Stomach (tissue), 9 donors: Measurements from ENCODE around the gene TMEM128. TPM values are rescaled to one million over a fixed set of nuclear protein-coding genes. Genes with fewer than 3 reads are reported as not detected.
"Not testable (repeated sequence)": the region's sequence is repeated elsewhere in the genome, so short reads cannot be mapped to it uniquely, and the experiment has no call there.

Experiments used
- DNase-seq, 2 donors: peaks; one replicate each; pipeline versions ENCODE4 v3.0.0 to v3.0.0-alpha.2; 2013 to 2019
- H3K27ac ChIP-seq, 5 donors: fragments of 200-600 bp in 4 of 5; sonication (generic) in 4 of 5; one replicate each; pipeline ENCODE4 v1.5.1; 2013 to 2019; ENCODE audit warnings: mild to moderate bottlenecking in 1 of 5, moderate library complexity in 1 of 5
- H3K27me3 ChIP-seq, 3 donors: fragments of 200-600 bp; sonication (generic); one replicate each; pipeline ENCODE4 v1.5.1; 2017 to 2019; ENCODE audit warnings: mixed run types in 1 of 3
- H3K36me3 ChIP-seq, 4 donors: fragments of 200-600 bp; sonication (generic); 1 replicate in 3 of 4; 2 replicates in 1 of 4; pipeline ENCODE4 v1.5.1; 2016 to 2019
- H3K4me1 ChIP-seq, 4 donors: fragments of 200-600 bp; sonication (generic); one replicate each; pipeline ENCODE4 v1.5.1; 2016 to 2019
- H3K4me3 ChIP-seq, 4 donors: fragments of 200-600 bp; sonication (generic) in 3 of 4; one replicate each; pipeline ENCODE4 v1.5.1; 2016 to 2019; ENCODE audit warnings: mild to moderate bottlenecking in 1 of 4
- H3K9me3 ChIP-seq, 4 donors: fragments of 200-600 bp; sonication (generic); one replicate each; pipeline ENCODE4 v1.5.1; 2016 to 2019
- EP300 ChIP-seq: sonication (generic); formaldehyde crosslinking; IDR thresholded peaks from one replicate; pipeline ENCODE4 v1.6.1; 2017; ENCODE audit warnings: antibody characterized with exemption
- POLR2A ChIP-seq, 4 donors: fragments of 450-650 bp; IDR thresholded peaks; one replicate each; pipeline ENCODE4 v1.6.1; 2016; ENCODE audit warnings: antibody characterized with exemption in 4 of 4, control low read depth in 2 of 4, mild to moderate bottlenecking in 1 of 4, moderate library complexity in 1 of 4
- POLR2AphosphoS5 ChIP-seq, 3 donors: sonication (generic); formaldehyde crosslinking; IDR thresholded peaks; one replicate each; pipeline ENCODE4 v1.6.1; 2016; ENCODE audit warnings: antibody characterized with exemption in 3 of 3
- WGBS, 5 donors: extraction: QIAGEN DNeasy Blood & Tissue Kit in 3 of 5; methylation state at CpG; one replicate each; pipeline versions ENCODE4 v1.1.5 to v1.1.7; 2013 to 2018; 5-methylcytosine and 5-hydroxymethylcytosine counted together
- intact Hi-C: fragments of 100-400 bp; cut with DNase I; formaldehyde crosslinking; loops from one replicate; pipeline ENCODE4 v1.15.1; 2023; ENCODE audit warnings: low total_unique reads
- polyA plus RNA-seq, 3 donors: library from polyadenylated mRNA; stranded (reverse); fragments of 200-250 nt; gene quantifications; one replicate each; pipeline ENCODE4 v1.2.3, GENCODE V29; 2013
- total RNA-seq, 5 donors: library from RNA; depleted of rRNA; stranded (reverse); fragments of >200 nt; gene quantifications; one replicate each; pipeline versions ENCODE4 v1.1.0 to v1.2.3, GENCODE V29; 2014 to 2016
- TF ChIP-seq, protein P1 (sequence below), 7 experiments: fragments of 450-650 bp in 4 of 7; fragments of 200-600 bp in 3 of 7; sonication (generic) in 3 of 7; IDR thresholded peaks; one replicate each; pipeline ENCODE4 v1.5.1; 2016 to 2019; ENCODE audit warnings: antibody characterized with exemption in 7 of 7, control low read depth in 2 of 7, mild to moderate bottlenecking in 1 of 7
- donor health status: healthy with polysubstance abuse.
- donor health status: Bipolar disorder and iron deficiency.
- donor health status: healthy.

Gene TMEM128
- total and polyA plus RNA-seq, 8 donors: 0.29 to 46.3 (median 18.3) TPM

DNA sequence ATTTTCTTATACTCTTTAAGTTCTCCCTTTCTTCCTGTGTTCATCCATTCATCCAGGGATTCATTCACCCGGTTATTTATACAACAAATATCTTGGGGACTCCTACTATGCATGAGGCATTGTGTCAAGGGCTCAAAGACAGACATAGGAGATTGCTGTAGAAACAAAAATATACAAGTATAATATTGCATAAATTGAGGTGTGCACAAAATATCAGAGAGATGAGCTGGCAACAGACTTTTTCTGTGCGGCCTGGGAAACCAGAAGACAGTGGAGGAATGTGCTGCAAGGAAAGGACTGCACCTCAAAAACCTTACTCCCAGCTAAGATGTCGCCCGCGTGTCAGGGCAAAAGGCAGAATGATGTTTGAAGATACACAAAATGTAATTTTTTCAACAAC is 30.9 kb downstream of the TMEM128 start:
- Histone ChIP-seq H3K4me3 (no peak overlapping the region), H3K4me1 (no peaks in the 10 kb centered on the region), H3K36me3 (no peaks in the 10 kb centered on the region), H3K27me3 (peaks cover 0 to 21% (median 10%) of the 10 kb centered on the region in 3 donors), H3K27ac (no peak overlapping the region), H3K9me3 (no peaks in the 10 kb centered on the region)
- 74 to 83% (median 82%) methylated on average over 5 of the region's 5 CpGs for WGBS, 5 donors
- no peak for TF ChIP-seq POLR2A (IDR thresholded peaks at IDR 0.05)
- no peak for TF ChIP-seq POLR2AphosphoS5 (IDR thresholded peaks at IDR 0.05)
- TF ChIP-seq, protein P1, sequence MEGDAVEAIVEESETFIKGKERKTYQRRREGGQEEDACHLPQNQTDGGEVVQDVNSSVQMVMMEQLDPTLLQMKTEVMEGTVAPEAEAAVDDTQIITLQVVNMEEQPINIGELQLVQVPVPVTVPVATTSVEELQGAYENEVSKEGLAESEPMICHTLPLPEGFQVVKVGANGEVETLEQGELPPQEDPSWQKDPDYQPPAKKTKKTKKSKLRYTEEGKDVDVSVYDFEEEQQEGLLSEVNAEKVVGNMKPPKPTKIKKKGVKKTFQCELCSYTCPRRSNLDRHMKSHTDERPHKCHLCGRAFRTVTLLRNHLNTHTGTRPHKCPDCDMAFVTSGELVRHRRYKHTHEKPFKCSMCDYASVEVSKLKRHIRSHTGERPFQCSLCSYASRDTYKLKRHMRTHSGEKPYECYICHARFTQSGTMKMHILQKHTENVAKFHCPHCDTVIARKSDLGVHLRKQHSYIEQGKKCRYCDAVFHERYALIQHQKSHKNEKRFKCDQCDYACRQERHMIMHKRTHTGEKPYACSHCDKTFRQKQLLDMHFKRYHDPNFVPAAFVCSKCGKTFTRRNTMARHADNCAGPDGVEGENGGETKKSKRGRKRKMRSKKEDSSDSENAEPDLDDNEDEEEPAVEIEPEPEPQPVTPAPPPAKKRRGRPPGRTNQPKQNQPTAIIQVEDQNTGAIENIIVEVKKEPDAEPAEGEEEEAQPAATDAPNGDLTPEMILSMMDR (IDR thresholded peaks at IDR 0.05): no peak
- TF ChIP-seq EP300: no peak
- no peak for DNase-seq
- intact Hi-C loops: no loop called here

DNA sequence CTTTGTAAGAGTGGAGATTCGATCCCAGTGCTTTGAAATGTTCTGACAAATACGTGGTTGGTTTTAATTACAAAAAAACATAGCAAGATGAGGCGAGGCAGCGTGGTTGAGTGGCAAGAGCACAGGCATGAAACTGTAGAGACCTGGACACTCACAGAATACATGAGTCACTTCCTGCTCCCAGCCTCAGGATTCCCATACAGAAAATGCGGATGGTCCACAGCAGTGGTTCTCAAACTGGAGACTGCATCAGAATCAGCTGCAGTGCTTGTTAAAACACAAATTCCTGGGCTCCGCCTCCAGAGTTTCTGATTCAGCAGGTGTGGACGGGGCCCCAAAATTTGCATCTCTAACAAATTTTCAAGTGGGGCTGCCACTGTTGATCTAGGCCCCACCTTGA is 31.4 kb downstream of the TMEM128 start:
- 61 to 75% (median 74%) methylated on average over 7 of the region's 7 CpGs for WGBS, 5 donors
- TF ChIP-seq POLR2AphosphoS5 (IDR thresholded peaks at IDR 0.05) (no peak), EP300 (no peak), POLR2A (IDR thresholded peaks at IDR 0.05) (no peak)
- TF ChIP-seq, protein P1 (IDR thresholded peaks at IDR 0.05): no peak
- no peak for DNase-seq
- intact Hi-C loops: no loop called here
- Histone ChIP-seq H3K27ac (no peak overlapping the region), H3K4me1 (no peaks in the 10 kb centered on the region), H3K36me3 (no peaks in the 10 kb centered on the region), H3K9me3 (no peaks in the 10 kb centered on the region), H3K4me3 (no peak overlapping the region), H3K27me3 (peaks cover 0 to 17% (median 8%) of the 10 kb centered on the region in 3 donors)

DNA sequence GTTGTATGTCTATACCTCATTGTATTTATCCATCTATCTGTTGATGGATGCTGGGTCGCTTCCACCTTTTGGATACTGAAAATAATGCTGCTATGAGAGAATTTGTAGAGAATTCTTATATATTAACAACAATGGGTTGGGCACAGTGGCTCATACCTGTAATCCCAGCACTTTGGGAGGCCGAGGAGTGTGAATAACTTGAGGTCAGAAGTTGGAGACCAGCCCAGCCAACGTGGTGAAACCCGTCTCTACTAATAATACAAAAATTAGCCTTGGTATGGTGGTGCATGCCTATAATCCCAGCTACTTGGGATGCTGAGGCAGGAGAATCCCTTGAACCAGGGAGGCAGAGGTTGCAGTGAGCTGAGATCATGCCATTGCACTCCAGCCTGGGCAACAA is 34.3 kb downstream of the TMEM128 start:
- H3K4me1 ChIP-seq, H3K4me3 ChIP-seq, H3K27ac ChIP-seq, intact Hi-C loops, H3K36me3 ChIP-seq, DNase-seq, H3K9me3 ChIP-seq: not testable (repeated sequence)
- WGBS, 5 donors: 67 to 78% (median 73%) methylated on average over 4 of the region's 4 CpGs
- peaks cover 0 to 19% (median 4%) of the 10 kb centered on the region in 3 donors for H3K27me3 ChIP-seq

DNA sequence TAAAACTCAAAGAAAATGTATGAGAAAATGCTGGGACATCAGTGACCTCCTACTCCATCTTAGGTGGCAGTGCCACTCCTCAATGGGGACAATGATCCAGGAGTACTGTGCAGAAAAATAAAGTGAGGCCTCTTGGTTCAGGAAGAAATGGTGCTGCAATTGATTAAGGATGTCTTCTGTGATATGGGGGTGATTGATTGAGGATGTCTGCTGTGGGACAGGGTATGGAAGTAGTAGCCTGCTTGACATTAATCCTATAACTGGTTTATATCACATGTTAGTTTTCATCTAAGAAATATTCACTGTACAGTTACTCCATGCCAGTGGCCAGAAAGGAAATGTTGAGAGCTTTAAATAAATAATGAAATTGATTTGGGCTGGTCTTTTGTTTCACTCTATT is 41.8 kb downstream of the TMEM128 start:
- DNase-seq: no peak
- H3K4me3 ChIP-seq: no peak overlapping the region
- H3K27me3 ChIP-seq: peaks cover 0 to 42% (median 0%) of the 10 kb centered on the region in 3 donors
- no peaks in the 10 kb centered on the region for H3K9me3 ChIP-seq
- H3K36me3 ChIP-seq: no peaks in the 10 kb centered on the region
- H3K27ac ChIP-seq: no peak overlapping the region
- TF ChIP-seq EP300 (no peak), POLR2A (IDR thresholded peaks at IDR 0.05) (no peak), POLR2AphosphoS5 (IDR thresholded peaks at IDR 0.05) (no peak)
- TF ChIP-seq, protein P1 (IDR thresholded peaks at IDR 0.05): no peak
- intact Hi-C loops: no loop called here
- no peaks in the 10 kb centered on the region for H3K4me1 ChIP-seq

DNA sequence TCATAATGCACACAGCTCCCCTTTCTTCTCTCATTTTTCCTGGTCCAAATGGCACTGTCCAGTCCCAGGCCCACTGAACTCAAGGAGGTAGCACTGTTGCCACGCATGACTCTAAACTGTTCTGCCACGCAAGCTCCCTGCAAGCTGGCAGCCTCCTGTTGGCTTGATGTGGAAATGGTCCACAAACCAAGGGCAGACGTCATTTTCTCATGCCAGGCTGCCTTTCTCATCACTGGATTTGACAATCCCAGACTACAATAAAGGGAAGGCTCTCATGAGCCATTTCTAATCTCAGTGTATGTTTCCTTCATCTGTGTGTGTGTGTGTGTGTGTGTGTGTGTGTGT is 43.6 kb downstream of the TMEM128 start:
- Histone ChIP-seq H3K36me3 (no peaks in the 10 kb centered on the region), H3K9me3 (no peaks in the 10 kb centered on the region), H3K4me1 (no peaks in the 10 kb centered on the region), H3K27me3 (peaks cover 0 to 33% (median 0%) of the 10 kb centered on the region in 3 donors), H3K4me3 (no peak overlapping the region), H3K27ac (no peak overlapping the region)
- no peak for DNase-seq
- intact Hi-C loops: no loop called here
- TF ChIP-seq POLR2A (IDR thresholded peaks at IDR 0.05) (no peak), EP300 (no peak), POLR2AphosphoS5 (IDR thresholded peaks at IDR 0.05) (no peak)
- TF ChIP-seq, protein P1 (IDR thresholded peaks at IDR 0.05): no peak
- 81 to 86% (median 82%) methylated on average over 3 of the region's 3 CpGs for WGBS, 5 donors
